D341Med (cell line): ENCODE results near the gene NLRP7.
"Not testable (repeated sequence)": the region's sequence is repeated elsewhere in the genome, so short reads cannot be mapped to it uniquely, and the experiment has no call there.

ENCODE experiments used
- DNase-seq: peaks from one replicate; pipeline ENCODE4 v3.0.0; 2012; ENCODE audit warnings: low spot score

NLRP7 gene

GRCh38 chr19:54947381-54947780, at the start of gene NLRP7:
TSS of gene NLRP7 (minus strand) at chr19:54947530.
- no peak for DNase-seq

- no peak for DNase-seq
Observed at GRCh38 chr19:54995561-54995960, 48.2 kb upstream of the NLRP7 start.

DNA sequence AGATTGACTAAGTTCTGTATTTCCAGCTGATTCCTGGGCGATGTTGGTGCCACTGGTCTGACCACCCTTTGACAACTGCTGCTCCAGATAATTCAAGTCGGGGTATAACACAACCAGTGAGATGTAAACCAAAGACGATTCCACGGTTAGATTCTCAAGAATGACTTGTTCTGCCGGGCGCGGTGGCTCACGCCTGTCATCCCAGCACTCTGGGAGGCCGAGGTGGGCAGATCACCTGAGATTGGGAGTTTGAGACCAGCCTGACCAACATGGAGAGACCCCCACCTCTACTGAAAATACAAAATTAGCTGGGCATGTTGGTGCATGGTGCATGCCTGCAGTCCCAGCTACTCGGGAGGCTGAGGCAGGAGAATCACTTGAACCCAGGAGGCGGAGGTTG, 42.2 kb upstream of the NLRP7 start:
- DNase-seq = not testable (repeated sequence)

DNA sequence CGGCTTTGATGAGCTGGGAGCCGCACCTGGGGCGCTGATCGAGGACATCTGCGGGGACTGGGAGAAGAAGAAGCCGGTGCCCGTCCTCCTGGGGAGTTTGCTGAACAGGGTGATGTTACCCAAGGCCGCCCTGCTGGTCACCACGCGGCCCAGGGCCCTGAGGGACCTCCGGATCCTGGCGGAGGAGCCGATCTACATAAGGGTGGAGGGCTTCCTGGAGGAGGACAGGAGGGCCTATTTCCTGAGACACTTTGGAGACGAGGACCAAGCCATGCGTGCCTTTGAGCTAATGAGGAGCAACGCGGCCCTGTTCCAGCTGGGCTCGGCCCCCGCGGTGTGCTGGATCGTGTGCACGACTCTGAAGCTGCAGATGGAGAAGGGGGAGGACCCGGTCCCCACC, 35.2 kb upstream of the NLRP7 start:
- DNase-seq = not testable (repeated sequence)

GRCh38 chr19:54973229-54974090, 26.1 kb upstream of the NLRP7 start:
- DNase-seq = not testable (repeated sequence)

- not testable (repeated sequence) for DNase-seq
Observed at GRCh38 chr19:54971446-54971845, 24.1 kb upstream of the NLRP7 start.

GRCh38 chr19:54969647-54970046, 22.3 kb upstream of the NLRP7 start:
- DNase-seq = no peak

- no peak for DNase-seq
Observed at GRCh38 chr19:54967611-54968010, 20.3 kb upstream of the NLRP7 start.

DNA sequence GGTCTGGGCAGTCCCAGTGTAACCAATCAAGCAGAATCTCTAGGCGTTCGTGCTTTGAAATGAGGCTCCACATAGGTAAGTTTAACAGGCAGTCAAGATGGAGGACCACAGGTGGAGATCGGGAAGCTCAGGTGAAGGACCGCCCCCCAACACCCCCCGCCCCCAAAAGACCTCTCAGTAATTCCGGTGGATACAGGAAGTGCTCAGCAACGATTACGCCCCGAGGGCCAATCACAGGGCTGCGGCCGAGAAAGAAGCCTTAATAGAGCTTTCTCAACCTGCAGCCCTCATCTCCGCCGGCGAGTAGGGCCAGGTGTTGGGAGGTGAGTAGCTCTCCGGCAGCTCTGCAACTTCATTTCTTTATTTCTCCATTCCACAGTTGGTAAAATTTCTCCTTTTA, 17.7 kb upstream of the NLRP7 start:
- not testable (repeated sequence) for DNase-seq

GRCh38 chr19:54959840-54960239, 12.5 kb upstream of the NLRP7 start:
- DNase-seq = no peak

DNA sequence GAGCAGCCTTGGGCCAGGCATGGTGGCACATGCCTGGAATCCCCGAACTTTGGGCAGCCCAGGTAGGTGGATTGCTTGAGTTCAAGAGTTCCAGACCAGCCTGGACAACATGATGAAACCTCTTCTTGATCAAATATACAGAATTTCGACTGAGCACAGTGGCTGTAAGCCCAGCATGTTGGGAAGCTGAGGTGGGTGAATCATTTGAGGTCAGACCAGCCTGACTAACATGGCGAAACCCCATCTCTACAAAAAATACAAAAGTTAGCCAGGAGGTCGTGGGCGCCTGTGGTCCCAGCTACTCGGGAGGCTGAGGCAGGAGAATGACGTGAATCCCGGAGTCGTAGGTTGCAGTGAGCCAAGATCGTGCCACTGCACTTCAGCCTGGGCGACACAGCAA, 8.0 kb upstream of the NLRP7 start:
- DNase-seq = no peak

- DNase-seq = not testable (repeated sequence)
Observed at GRCh38 chr19:54953345-54953713, 6.0 kb upstream of the NLRP7 start.

GRCh38 chr19:54952591-54953344, 5.4 kb upstream of the NLRP7 start:
- DNase-seq = no peak

- not testable (repeated sequence) for DNase-seq
Observed at GRCh38 chr19:54950580-54950979, 3.2 kb upstream of the NLRP7 start.

GRCh38 chr19:54949412-54949811, 2.1 kb upstream of the NLRP7 start:
- DNase-seq = no peak

DNA sequence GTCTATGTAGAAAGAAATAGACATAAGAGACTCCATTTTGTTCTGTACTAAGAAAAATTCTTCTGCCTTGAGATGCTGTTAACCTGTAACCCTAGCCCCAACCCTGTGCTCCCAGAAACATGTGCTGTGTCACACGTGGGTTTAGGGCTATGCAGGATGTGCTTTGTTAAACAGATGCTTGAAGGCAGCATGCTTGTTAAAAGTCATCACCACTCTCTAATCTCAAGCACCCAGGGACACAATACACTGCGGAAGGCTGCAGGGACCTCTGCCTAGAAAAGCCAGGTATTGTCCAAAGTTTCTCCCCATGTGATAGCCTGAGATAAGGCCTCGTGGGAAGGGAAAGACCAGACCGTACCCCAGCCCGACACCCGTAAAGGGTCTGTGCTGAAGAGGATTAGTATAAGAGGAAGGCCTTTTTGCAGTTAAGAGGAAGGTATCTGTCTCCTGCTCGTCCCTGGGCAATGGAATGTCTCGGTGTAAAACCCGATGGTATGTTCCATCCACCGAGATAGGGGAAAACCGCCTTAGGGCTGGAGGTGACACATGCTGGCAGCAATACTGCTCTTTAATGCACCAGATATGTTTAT, 3.5 kb downstream of the NLRP7 start:
- not testable (repeated sequence) for DNase-seq

- not testable (repeated sequence) for DNase-seq
Observed at GRCh38 chr19:54939538-54939937, 7.8 kb downstream of the NLRP7 start.

GRCh38 chr19:54938906-54939305, 8.4 kb downstream of the NLRP7 start:
- no peak for DNase-seq

DNA sequence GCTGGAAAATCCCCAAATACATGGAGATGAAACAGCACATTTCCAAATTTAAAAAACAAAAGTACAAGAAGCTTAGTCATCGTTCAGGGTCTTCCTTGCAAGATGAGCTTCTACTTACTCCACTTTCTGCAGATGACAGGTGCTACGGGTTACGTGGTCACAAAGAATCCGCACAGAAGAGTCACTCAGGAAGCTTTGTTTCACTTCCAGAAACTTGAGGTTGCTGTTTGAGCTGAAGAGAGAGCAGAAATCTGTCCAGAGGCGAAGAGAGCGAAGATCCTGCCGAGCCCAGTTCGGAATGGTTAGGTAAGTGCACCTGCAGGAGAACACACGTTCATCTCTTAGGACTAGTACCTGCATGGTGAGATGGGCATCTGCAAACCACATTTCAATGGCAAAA, 9.4 kb downstream of the NLRP7 start:
- DNase-seq = no peak

GRCh38 chr19:54928299-54928698, 19.0 kb downstream of the NLRP7 start:
- DNase-seq = no peak

GRCh38 chr19:54923276-54923675, 24.1 kb downstream of the NLRP7 start:
- no peak for DNase-seq

GRCh38 chr19:54921082-54921481, 26.2 kb downstream of the NLRP7 start:
- DNase-seq = no peak
